Measurements from ENCODE around the gene BICRAL. TPM values are rescaled to one million over a fixed set of nuclear protein-coding genes. Genes with fewer than 3 reads are reported as not detected.

The BICRAL gene
- total and polyA plus RNA-seq, 4 donors = 1.7 to 6.8 (median 3.9) TPM

DNA sequence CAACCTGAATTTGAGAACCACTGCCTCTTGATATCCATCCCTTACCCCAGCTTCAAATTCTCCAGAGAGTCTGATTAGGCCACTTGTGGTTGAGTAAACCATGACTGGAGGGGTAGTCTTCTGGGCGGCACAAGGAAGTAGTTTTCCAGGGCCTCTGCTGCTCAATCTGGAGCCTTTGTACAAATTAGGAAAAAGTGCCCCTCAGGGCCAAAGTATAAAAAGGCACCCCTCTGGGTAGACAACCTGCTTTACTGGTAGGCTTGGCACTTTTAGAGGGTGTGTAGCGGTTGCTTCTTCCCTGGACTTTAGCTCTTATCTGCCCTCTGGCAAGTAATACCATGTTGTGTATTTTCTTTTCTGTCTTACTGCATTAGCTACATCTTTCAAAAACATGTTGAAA lies 64.7 kb downstream of the BICRAL start:
- Histone ChIP-seq H3K27me3 (ENCODE audit: control insufficient read depth in 4 of 4, insufficient read depth in 4 of 4, low read length in 3 of 4) (no peaks in the 10 kb centered on the region), H3K27ac (ENCODE audit: low read depth in 1 of 2, low read length in 2 of 2) (no peak overlapping the region), H3K4me3 (ENCODE audit: low read depth in 1 of 3, low read length in 3 of 3) (no peak overlapping the region), H3K9me3 (ENCODE audit: control insufficient read depth in 4 of 4, low read length in 3 of 4) (no peaks in the 10 kb centered on the region), H3K9ac (ENCODE audit: low read depth in 1 of 2, low read length in 2 of 2) (no peak overlapping the region), H3K36me3 (ENCODE audit: control insufficient read depth in 4 of 4, insufficient read depth in 3 of 4, low read depth in 1 of 4, low read length in 3 of 4) (peaks cover 0 to 2% (median 0%) of the 10 kb centered on the region in 4 donors), H3K4me1 (ENCODE audit: control insufficient read depth in 4 of 4, insufficient read depth in 4 of 4, low read length in 3 of 4) (peaks cover 0 to 4% (median 0%) of the 10 kb centered on the region in 4 donors)
- DNase-seq (ENCODE audit: low spot score) = no peak
- 60% methylated on average over 2 of the region's 2 CpGs for WGBS
- TF ChIP-seq, protein P1, sequence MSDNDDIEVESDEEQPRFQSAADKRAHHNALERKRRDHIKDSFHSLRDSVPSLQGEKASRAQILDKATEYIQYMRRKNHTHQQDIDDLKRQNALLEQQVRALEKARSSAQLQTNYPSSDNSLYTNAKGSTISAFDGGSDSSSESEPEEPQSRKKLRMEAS (IDR thresholded peaks at IDR 0.05) = no peak
- peak; percentile 15 to 19 for TF ChIP-seq HNF4A (conservative IDR thresholded peaks at IDR 0.05)

DNA sequence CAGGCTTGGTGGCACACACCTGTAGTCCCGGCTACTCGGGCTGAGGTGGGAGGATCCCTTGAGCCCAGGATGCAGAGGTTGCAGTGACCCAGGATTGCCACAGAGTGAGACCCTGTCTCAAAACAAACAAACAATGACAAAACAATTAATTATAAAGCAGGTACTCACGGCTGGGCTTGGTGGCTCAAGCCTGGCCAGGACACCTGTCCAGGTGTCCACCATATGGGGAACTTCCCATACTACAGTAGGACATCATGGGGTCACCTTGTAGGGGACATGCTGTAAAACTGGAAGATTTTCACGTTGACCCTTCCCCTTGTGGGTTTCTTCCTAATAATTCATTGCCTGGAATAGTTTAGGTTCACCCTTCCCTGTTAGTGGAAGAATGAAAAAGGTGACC lies 66.8 kb downstream of the BICRAL start:
- TF ChIP-seq GABPA (IDR thresholded peaks at IDR 0.05 in 1 of 2, conservative IDR thresholded peaks at IDR 0.05 in 1 of 2) (no peak), NR2F2 (IDR thresholded peaks at IDR 0.05) (no peak), YY1 (IDR thresholded peaks at IDR 0.05) (no peak), SP1 (IDR thresholded peaks at IDR 0.05) (no peak), HNF4A (conservative IDR thresholded peaks at IDR 0.05) (no peak), JUND (IDR thresholded peaks at IDR 0.05) (no peak)
- TF ChIP-seq, protein P1 (IDR thresholded peaks at IDR 0.05) = no peak
- TF ChIP-seq, protein P2, sequence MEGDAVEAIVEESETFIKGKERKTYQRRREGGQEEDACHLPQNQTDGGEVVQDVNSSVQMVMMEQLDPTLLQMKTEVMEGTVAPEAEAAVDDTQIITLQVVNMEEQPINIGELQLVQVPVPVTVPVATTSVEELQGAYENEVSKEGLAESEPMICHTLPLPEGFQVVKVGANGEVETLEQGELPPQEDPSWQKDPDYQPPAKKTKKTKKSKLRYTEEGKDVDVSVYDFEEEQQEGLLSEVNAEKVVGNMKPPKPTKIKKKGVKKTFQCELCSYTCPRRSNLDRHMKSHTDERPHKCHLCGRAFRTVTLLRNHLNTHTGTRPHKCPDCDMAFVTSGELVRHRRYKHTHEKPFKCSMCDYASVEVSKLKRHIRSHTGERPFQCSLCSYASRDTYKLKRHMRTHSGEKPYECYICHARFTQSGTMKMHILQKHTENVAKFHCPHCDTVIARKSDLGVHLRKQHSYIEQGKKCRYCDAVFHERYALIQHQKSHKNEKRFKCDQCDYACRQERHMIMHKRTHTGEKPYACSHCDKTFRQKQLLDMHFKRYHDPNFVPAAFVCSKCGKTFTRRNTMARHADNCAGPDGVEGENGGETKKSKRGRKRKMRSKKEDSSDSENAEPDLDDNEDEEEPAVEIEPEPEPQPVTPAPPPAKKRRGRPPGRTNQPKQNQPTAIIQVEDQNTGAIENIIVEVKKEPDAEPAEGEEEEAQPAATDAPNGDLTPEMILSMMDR (IDR thresholded peaks at IDR 0.05; ENCODE audit: low read depth, low read length, missing input control) = no peak
- H3K27me3 ChIP-seq (ENCODE audit: control insufficient read depth in 4 of 4, insufficient read depth in 4 of 4, low read length in 3 of 4) = no peaks in the 10 kb centered on the region
- H3K9ac ChIP-seq (ENCODE audit: low read depth in 1 of 2, low read length in 2 of 2) = no peak overlapping the region
- H3K4me3 ChIP-seq (ENCODE audit: low read depth in 1 of 3, low read length in 3 of 3) = no peak overlapping the region
- H3K27ac ChIP-seq (ENCODE audit: low read depth in 1 of 2, low read length in 2 of 2) = no peak overlapping the region
- no peak for DNase-seq (ENCODE audit: low spot score)
- 93% methylated on average over 4 of the region's 4 CpGs for WGBS
- peaks cover 0 to 9% (median 4%) of the 10 kb centered on the region in 4 donors for H3K36me3 ChIP-seq (ENCODE audit: control insufficient read depth in 4 of 4, insufficient read depth in 3 of 4, low read depth in 1 of 4, low read length in 3 of 4)
- peaks cover 0 to 4% (median 0%) of the 10 kb centered on the region in 4 donors for H3K4me1 ChIP-seq (ENCODE audit: control insufficient read depth in 4 of 4, insufficient read depth in 4 of 4, low read length in 3 of 4)
- H3K9me3 ChIP-seq (ENCODE audit: control insufficient read depth in 4 of 4, low read length in 3 of 4) = no peaks in the 10 kb centered on the region

DNA sequence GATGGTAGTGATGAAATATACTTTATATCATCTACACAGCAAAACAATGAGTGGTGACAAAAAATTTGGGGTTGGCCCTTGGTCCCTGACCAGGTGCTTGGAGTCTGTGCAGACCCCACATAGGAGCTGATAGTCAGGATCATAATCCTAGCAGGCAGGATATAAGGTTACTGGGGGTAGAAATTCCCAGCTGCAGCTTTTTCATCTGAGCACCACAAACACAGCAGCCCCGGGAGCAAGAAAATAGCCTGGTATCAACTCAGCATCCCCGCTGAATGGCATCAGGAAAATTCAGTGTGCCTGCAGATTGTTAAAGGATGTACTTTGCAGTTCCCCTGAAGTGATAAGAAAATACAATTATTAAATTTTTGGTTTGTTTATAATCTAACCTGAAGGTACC lies 69.7 kb downstream of the BICRAL start:
- H3K36me3 ChIP-seq (ENCODE audit: control insufficient read depth in 4 of 4, insufficient read depth in 3 of 4, low read depth in 1 of 4, low read length in 3 of 4) = peaks cover 0 to 27% (median 15%) of the 10 kb centered on the region in 4 donors
- H3K4me3 ChIP-seq (ENCODE audit: low read depth in 1 of 3, low read length in 3 of 3) = no peak overlapping the region
- TF ChIP-seq, protein P3, sequence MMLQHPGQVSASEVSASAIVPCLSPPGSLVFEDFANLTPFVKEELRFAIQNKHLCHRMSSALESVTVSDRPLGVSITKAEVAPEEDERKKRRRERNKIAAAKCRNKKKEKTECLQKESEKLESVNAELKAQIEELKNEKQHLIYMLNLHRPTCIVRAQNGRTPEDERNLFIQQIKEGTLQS (IDR thresholded peaks at IDR 0.05) = no peak
- no peak for TF ChIP-seq NR2F2 (IDR thresholded peaks at IDR 0.05)
- TF ChIP-seq EGR1 (IDR thresholded peaks at IDR 0.05; ENCODE audit: low read depth in 2 of 2) = no peak
- TF ChIP-seq, protein P1 (IDR thresholded peaks at IDR 0.05) = no peak
- TF ChIP-seq RAD21 (IDR thresholded peaks at IDR 0.05) = no peak
- TF ChIP-seq SP1 (IDR thresholded peaks at IDR 0.05) = no peak
- TF ChIP-seq RXRA (IDR thresholded peaks at IDR 0.05) = no peak
- no peak for TF ChIP-seq HNF4G (IDR thresholded peaks at IDR 0.05)
- TF ChIP-seq, protein P4, sequence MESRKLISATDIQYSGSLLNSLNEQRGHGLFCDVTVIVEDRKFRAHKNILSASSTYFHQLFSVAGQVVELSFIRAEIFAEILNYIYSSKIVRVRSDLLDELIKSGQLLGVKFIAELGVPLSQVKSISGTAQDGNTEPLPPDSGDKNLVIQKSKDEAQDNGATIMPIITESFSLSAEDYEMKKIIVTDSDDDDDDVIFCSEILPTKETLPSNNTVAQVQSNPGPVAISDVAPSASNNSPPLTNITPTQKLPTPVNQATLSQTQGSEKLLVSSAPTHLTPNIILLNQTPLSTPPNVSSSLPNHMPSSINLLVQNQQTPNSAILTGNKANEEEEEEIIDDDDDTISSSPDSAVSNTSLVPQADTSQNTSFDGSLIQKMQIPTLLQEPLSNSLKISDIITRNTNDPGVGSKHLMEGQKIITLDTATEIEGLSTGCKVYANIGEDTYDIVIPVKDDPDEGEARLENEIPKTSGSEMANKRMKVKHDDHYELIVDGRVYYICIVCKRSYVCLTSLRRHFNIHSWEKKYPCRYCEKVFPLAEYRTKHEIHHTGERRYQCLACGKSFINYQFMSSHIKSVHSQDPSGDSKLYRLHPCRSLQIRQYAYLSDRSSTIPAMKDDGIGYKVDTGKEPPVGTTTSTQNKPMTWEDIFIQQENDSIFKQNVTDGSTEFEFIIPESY (IDR thresholded peaks at IDR 0.05) = no peak
- no peak for TF ChIP-seq TAF1 (conservative IDR thresholded peaks at IDR 0.05)
- TF ChIP-seq FOXA1 (IDR thresholded peaks at IDR 0.05) = no peak
- H3K9ac ChIP-seq (ENCODE audit: low read depth in 1 of 2, low read length in 2 of 2) = no peak overlapping the region
- no peak overlapping the region for H3K27ac ChIP-seq (ENCODE audit: low read depth in 1 of 2, low read length in 2 of 2)
- WGBS = 97% methylated on average over 2 of the region's 2 CpGs
- H3K4me1 ChIP-seq (ENCODE audit: control insufficient read depth in 4 of 4, insufficient read depth in 4 of 4, low read length in 3 of 4) = no peaks in the 10 kb centered on the region
- H3K27me3 ChIP-seq (ENCODE audit: control insufficient read depth in 4 of 4, insufficient read depth in 4 of 4, low read length in 3 of 4) = no peaks in the 10 kb centered on the region
- H3K9me3 ChIP-seq (ENCODE audit: control insufficient read depth in 4 of 4, low read length in 3 of 4) = no peaks in the 10 kb centered on the region
- no peak for DNase-seq (ENCODE audit: low spot score)
